HG02798 (cell line): ENCODE data around the gene HHAT.

Experiments used
- ATAC-seq: cut with Tn5 transposase; IDR thresholded peaks from one replicate; pipeline ENCODE4 v1.9.1; 2021; ENCODE audit warnings: mild to moderate bottlenecking; ENCODE audit not compliant: unreplicated experiment, poor library complexity

Gene HHAT

DNA sequence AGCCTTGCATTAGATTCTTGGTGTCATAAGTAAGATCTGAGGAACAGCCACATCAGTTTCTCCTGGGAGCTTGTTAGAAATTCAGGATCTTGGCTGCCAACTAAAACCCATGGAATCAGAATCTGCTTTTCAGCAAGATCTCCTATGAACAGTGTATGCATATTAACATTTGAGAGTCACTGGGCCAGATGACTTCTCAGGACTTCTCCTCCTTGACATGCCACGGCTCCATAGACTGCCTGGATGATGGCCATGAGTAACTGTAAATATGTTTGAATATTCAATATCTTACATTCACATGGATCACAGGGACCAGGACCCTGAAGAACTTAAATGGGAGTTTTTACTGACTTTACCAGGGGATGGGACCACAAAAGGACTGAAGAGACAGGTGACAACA is 148.0 kb downstream of the HHAT start:
- ATAC-seq, result no peak

DNA sequence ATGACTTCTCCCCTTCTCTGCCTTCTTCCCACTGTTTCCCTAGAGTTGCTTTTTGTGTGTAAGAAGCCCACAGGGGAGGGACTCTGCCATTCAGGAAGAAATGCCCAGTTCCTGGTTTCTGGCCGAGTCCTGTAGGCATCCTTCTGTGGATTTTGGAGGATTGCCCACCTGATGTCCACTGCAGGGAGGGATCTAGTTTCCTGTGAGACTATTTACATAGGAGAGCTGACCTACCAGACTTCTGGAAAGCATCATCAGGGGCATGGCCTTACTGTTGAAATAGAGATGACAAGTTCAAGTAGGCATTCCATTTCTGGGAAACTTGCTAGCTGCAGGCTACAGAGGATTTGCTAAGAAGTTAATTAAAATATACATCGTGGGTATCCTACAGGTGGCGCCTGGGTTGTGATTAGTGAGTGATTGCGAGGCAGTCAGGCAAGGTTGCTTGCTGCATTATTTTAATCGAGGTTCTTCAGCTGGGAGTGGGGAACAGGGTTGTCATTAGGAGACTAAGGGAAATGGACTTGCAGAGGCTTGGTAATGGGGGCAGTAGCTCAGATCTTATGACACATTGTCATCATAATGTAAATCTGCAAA is 148.7 kb downstream of the HHAT start:
- no peak for ATAC-seq

DNA sequence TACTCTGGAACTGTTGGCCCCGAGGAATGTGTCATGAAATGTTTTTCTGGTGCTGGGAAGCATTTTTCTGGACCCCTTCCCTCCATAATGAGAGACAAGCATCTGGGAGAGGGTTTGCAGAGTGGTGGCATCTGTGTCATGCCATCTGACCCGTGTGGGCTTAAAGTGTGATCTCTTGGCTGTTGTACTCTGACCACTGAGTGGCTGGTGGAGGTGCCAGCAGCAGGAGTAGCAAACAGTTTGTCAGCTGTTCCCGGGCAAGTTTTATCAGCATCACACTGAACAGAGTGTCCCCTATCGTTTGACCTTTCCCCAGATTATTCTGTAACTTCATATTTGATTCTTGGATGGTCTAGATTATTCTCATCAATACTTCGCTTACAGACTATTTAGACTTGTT is 150.1 kb downstream of the HHAT start:
- ATAC-seq, result no peak

GRCh38 chr1:210482491-210482890 is 153.8 kb downstream of the HHAT start:
- no peak for ATAC-seq

DNA sequence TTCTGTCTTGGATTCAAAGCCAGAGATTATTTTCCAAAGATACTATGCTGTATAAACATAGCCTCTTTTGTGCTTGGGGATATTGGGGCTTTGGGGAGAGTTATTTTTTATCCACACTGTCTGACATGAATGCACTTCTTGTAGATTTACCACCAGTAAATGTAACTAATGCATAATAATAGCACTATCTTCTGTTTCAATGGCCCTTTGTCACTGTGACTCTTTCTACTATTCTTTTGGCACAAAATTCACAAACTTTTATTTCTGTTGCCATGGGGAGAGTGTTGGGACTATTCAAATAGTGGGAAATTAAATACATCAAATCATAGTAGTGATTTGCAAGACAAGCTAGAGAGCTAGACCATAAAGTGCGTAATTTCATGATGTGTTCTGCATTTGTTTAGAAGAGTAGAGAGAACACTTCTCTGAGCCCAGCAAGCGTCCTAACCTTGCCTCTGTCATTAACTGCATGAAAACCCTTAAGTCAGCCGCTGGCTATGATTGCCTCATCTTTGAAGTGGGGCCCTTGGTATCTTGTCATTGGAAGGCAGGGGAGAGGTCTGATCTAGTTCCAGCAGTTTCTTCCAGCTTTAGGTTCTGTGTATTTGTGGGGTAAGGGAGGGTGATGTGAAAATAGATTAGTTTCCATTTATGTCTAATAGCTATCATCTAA is 154.4 kb downstream of the HHAT start:
- no peak for ATAC-seq

- ATAC-seq, result no peak
These were observed 155.1 kb downstream of the HHAT start for GRCh38 chr1:210483821-210484220.

DNA sequence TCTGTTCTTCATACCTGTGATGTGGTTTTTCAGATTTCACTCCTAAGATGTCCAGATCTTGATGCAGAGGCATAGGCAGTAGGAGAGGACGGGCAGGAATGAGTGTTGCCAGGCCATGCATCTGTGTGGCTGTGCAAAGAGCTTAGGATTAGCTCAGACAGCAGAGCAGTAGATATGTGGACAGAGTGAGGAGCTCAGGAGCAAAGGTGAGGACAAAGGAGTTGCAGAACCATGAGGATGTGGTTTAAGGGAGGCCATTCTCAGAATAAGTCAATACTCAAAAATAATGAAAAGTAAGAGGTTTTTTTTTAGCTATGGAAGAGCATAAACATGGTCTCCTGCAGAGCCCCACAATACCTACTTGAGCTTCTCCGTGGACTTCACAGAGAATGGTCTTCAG is 158.3 kb downstream of the HHAT start:
- ATAC-seq, result no peak

DNA sequence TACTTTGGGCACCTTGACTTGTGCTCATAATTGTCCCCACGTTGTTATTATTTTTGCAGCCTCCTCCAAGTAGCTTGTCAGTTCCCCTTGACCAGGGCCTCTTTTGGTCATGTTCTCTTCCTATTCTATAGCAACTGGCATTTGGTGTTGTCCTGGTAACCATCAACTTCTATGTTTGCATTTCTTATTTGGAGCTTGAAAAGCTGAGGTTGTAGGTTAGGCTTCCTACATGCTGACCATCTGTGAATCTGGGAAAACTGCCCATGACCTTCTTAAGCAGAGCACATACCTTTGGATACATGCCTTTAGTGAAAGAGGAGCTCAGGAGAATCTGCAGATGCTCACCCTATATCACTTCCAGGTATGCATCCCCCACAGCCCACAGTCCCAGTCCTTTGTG is 160.8 kb downstream of the HHAT start:
- no peak for ATAC-seq

DNA sequence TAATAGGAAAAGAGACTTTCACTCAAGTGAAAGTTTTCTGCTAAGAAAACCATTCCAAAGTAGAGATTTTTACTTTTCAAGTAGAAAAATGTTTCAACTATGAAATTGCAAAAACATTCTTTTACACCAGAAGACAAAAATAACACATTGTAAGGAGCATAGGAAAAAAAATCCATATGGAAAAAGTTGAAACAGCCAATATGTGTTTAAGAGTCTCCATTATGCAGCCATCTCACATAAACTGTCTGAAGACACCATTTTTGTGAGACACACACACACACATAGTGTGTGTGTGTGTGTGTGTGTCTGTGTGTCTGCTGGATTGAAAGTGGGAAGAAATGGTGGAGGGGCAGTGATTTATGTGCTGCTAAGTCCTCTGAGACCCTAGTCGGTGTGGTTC is 162.1 kb downstream of the HHAT start:
- ATAC-seq, result no peak

GRCh38 chr1:210496063-210496462 is 167.4 kb downstream of the HHAT start:
- no peak for ATAC-seq

DNA sequence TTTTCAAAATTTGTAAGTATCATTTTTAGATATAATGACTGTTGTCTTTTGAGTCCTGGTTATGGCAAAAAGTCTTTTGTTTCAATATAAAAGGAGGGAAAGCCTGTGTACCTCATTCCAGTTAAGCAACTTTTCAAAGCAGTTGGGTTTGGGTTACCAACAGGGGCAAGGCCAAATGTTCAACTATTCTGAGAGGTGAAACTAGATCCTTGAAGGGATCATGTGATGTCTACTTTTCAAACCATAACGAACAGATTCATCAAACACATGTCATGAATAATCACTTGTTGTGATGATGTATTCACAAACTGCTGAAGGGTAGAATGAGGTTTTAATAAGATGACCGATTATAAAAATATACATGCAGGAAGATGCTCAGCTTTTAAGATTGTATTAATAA is 171.3 kb downstream of the HHAT start:
- no peak for ATAC-seq

GRCh38 chr1:210500831-210501230 is 172.1 kb downstream of the HHAT start:
- ATAC-seq, result no peak

GRCh38 chr1:210504286-210504685 is 175.6 kb downstream of the HHAT start:
- ATAC-seq, result no peak

DNA sequence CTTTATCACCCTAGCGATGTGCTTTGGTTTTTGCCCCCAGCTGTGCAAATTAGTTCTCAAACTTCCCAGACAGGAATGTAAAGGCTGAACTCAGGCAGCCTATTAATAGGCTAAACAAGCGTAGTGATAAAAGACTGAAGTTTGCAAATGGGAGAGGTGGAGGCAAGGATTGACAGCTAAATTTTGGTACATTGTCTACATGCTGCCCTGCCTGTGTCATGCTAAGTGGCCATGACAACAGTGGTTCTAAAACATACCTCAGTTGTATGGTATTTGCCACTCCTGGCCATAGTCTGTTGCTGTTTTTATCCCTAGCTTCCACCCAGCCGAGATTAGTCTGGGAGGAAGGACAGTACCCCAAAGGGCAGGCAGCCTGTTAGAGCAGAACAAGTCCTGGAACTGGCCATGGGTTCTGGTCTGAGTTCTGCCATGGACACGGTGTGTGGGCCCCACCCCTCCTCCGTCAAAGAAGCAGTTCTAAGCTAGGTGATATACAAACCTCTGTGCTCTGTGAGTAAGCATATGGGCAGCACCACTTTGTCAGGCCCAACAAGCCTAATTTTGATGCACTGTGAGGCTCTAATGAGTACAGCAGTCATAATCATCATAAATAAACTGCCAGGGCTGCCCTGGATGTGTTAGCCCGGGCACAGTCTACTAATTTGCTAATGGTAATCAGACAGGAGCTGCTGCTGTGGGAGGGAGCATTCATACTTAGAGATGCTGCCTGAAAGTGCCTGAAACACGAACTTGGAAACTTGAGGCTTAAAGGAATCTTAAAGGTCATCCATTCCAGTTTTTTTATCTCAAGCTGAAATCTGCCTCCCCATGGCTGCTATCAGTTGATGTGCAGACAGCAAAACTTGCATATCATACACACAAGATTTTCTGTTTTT is 177.1 kb downstream of the HHAT start:
- no peak for ATAC-seq

- no peak for ATAC-seq
These were observed 178.0 kb downstream of the HHAT start for GRCh38 chr1:210506689-210507088.

GRCh38 chr1:210516092-210516656 is 187.5 kb downstream of the HHAT start:
- ATAC-seq, result no peak

DNA sequence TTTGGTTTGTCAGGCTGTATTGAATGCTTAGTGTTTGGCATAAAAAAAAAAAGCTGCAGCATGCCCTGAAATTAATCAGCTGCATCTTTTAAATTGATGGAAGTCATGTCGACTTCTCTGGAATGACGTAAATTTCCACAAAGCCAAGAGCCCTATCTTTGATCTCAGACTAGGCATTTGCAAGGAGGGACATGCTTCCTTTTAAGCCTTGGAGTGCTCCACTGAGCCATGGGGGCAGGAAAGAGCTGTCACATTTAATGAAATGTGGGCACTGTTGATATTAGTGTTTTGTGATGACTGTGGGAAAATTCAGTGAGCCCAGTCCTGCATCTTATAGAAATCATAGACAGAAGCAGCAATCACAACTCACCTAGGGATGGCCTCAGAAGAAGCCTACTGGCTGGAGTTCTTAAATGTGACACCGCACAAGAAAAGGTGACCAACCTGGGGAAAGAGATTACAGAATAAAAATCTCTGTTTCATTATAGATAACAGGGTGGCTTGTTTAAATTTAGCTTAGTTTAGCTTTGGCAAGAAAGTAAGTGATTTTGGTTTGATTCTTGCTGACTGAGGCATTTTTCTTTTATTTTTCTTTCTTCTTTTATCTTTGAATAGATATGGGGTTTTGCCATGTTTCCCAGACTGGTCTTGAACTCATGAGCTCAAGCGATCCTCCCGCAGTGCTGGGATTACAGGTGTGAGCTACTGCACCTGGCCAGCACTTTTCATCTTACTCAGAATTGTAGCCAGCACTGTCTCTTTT is 188.2 kb downstream of the HHAT start:
- ATAC-seq, result no peak

DNA sequence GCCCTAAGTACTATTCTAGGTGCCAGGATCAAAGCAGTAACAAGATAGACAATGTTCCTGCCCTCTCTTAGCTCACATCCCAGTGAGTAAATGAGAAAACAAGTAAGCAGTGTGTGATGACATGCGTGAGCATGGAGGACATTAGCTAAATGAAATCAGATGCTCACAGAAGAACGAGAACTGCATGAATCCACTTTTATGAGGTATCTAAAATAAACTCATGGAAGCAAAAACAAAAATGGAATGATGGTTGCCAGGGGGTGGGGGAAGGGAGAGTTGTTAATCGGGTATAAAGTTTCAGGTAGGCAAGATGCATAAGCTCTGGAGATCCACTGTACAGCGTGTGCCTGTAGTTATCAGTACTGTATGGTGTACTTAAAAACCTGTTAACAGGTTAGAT is 195.1 kb downstream of the HHAT start:
- ATAC-seq, result no peak

GRCh38 chr1:210525716-210526454 is 197.2 kb downstream of the HHAT start:
- ATAC-seq, result no peak

DNA sequence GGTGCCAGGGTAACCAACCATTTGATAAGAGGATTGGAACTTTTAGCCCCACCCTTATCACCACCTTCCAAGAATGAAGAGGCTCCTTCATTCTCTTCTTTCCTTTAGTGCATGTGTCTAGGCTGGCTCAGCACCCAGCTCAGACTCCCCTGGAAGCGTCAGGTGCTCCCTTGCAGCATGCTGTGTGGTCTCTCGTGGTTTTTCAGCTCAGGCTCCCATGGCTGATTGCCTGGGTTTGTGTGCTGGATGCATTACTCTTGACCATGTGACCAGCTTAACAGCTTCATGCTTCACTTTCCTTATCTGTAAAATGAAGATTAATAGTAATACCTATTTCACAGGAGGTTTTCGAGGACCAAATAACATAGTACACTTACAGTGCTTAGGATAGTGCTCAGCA is 198.4 kb downstream of the HHAT start:
- ATAC-seq, result no peak
